ENCODE data around the gene EHD3. TPM values are rescaled to one million over a fixed set of nuclear protein-coding genes. Genes with fewer than 3 reads are reported as not detected.

EHD3 gene
- total RNA-seq, 1 donor from 2014 or later: 22.9 TPM

DNA sequence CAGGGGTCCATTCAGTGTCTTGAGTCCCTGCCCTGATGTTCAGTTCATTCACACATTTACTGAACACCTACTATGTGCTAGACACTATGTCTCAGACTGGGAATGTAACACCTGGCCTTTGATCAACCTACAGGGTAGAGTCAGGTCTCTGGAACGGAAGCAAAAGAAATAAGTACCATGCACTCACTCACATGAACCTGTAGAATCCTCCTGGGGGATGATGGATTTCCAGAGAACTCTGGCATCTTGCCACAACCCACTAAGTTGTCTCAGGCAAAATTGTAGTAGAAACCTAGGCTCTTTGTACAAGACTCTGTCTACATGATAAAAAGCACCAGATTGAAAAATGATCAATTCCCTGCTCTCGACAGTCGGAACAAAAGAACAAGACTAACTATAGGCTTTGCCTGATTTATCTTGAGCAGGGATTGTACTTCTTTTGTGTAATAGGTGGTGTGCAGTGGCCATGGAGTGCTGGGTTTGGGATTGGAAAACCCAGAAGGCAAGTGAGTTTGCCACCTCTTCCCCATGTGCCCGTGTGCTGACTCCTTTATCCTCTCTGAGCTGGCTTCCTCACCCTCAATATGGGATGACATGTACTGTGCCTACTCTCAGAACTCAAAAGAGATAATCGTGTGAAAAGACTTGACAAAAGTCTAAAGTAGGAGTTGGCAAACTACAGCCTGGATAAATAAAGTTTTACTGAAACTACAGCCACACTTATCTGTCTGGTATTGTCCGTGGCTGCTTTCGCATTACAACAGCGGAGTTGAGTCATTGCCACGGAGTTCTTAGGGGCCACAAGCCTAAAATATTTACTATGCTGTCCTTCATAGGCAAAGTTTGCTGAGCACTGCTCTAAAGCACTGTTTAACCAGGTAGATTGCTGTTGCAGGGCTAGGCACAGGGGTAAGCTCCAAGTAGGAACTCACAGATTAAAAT lies 21.0 kb upstream of the EHD3 start:
- no peak for DNase-seq (ENCODE audit: extremely low read depth, low read depth, low spot score)

GRCh38 chr2:31213601-31214443 lies 20.1 kb upstream of the EHD3 start:
- no peak for DNase-seq (ENCODE audit: extremely low read depth, low read depth, low spot score)

GRCh38 chr2:31214444-31214915 lies 19.5 kb upstream of the EHD3 start:
- no peak for DNase-seq (ENCODE audit: extremely low read depth, low read depth, low spot score)

DNA sequence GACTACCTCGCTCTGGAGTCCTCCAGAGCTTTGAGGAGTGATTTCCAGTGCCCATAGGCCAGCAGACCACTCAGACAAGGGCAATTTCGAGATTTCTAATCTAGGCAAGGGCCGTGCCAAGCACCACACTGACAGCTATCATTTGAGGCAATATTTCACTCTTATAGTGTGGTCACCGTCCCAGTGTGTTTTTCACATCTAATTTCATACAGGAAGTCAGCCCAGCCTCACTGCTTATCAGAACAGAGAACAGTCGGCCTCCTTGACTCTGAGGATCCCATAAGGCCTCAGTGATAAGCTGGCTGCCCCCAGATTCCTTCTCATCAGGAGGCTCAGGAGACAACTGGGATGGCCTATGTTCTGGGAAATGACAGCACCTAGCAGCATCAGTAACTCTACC lies 17.2 kb upstream of the EHD3 start:
- DNase-seq (ENCODE audit: extremely low read depth, low read depth, low spot score): no peak

GRCh38 chr2:31217465-31218200 lies 16.3 kb upstream of the EHD3 start, which contains the start of gene CAPN14:
Gene CAPN14, minus strand, starts transcription at chr2:31217515. Its CDS starts 12,068 bp downstream, at chr2:31205447.
- no peak for DNase-seq (ENCODE audit: extremely low read depth, low read depth, low spot score)

GRCh38 chr2:31219131-31219969 lies 14.6 kb upstream of the EHD3 start:
- DNase-seq (ENCODE audit: extremely low read depth, low read depth, low spot score): no peak

DNA sequence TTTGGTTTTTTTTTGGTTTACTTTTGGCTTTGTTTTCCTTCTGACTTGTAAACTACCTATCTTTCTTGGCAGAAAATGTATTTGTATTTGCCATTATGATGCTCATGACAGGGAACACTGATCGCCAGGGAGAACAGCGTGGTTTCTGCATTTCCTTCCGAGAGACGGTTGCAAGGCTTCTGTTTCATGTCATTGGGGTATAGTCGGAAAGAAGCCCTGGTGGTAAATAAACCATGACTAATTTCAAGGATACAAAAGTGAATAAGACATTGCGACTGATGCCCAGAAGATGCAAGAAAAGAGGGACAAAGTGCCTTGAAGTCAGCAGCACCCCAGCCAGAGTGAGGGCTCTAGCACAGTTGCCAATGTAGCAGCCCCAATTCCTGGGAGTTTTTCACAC lies 12.4 kb upstream of the EHD3 start:
- DNase-seq (ENCODE audit: extremely low read depth, low read depth, low spot score): no peak

DNA sequence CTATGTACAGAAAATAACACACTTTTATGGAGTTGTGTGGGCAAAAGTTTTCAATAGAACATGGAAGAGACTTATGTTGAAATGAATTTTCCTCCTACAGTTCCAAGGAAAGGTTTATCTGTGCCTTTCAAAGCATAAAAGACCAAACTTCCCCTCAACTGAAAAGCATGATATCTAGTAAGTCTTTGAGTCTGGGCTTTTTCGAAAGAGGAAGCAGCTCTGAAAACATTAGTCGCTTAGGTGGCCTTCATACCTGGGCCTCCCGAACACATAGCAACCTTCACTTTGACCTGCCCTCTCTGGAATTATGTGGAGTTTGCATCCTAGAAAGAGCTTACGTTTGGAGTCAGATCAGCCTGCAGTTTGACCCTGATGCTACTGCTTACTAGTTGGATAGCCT lies 11.9 kb upstream of the EHD3 start:
- DNase-seq (ENCODE audit: extremely low read depth, low read depth, low spot score): no peak

GRCh38 chr2:31223026-31223425 lies 10.9 kb upstream of the EHD3 start:
- DNase-seq (ENCODE audit: extremely low read depth, low read depth, low spot score): no peak

GRCh38 chr2:31223749-31224148 lies 10.2 kb upstream of the EHD3 start:
- DNase-seq (ENCODE audit: extremely low read depth, low read depth, low spot score): no peak

- DNase-seq (ENCODE audit: extremely low read depth, low read depth, low spot score): no peak
Measured at GRCh38 chr2:31226266-31226665, 7.7 kb upstream of the EHD3 start.

GRCh38 chr2:31227110-31227509 lies 6.8 kb upstream of the EHD3 start:
- no peak for DNase-seq (ENCODE audit: extremely low read depth, low read depth, low spot score)

- no peak for DNase-seq (ENCODE audit: extremely low read depth, low read depth, low spot score)
Measured at GRCh38 chr2:31227711-31228125, 6.2 kb upstream of the EHD3 start.

- DNase-seq (ENCODE audit: extremely low read depth, low read depth, low spot score): no peak
Measured at GRCh38 chr2:31228717-31229116, 5.2 kb upstream of the EHD3 start.

- no peak for DNase-seq (ENCODE audit: extremely low read depth, low read depth, low spot score)
Measured at GRCh38 chr2:31230751-31231150, 3.2 kb upstream of the EHD3 start.

DNA sequence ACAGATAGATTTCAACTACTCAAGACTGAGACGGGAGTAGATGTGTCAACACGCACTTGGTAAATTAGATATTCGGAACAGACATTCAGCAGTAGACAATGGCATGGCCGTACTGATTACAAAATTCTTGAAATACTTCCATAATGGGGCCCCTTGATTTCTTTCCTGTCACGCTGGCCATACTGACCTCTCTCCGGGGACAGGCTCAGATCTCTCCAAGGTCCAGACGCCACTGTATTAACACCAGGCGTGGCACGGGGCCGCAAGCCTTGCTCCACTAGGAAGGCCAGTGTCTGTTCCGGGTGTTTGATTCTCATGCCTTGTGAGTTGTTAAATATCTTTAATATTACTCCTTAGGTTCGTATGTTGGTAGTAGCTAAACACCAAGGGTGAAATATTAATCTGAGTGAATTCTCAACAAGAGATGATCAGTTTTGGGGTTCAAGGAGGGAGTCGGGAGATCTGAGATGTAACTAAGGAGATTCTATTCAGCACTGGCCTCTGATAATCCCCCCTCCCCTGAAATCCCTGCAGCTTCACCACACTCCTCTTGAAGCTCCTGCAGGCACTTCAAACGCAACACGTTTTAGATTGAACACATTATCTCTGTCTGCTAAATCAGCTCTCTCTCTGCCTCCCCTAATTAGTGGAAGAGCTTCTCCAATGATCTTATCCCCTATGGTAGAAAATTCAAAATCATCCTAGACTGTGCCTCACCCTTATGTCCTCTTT lies 2.2 kb upstream of the EHD3 start:
- no peak for DNase-seq (ENCODE audit: extremely low read depth, low read depth, low spot score)

- no peak for DNase-seq (ENCODE audit: extremely low read depth, low read depth, low spot score)
Measured at GRCh38 chr2:31232586-31232985, 1.4 kb upstream of the EHD3 start.

GRCh38 chr2:31233231-31233630 lies 721 bp upstream of the EHD3 start:
- DNase-seq (ENCODE audit: extremely low read depth, low read depth, low spot score): no peak

All from glomerular endothelial cell (primary cell).